GM12878 (cell line): Measurements from ENCODE around the gene LSM7. TPM values are rescaled to one million over a fixed set of nuclear protein-coding genes. Genes with fewer than 3 reads are reported as not detected.

Source experiments
- ATAC-seq: fragments of 200-7000 bp; cut with Tn5 transposase; 3 replicates; pipeline ENCODE4 v1.9.1; 2020; ENCODE audit warnings: mild to moderate bottlenecking, moderate library complexity
- BruUV-seq: library from RNA; stranded (reverse); fragments of 400-500 nt; replicated peaks from 2 replicates; lab custom pipeline; 2021; lab: Mats Ljungman, UMichigan
- CTCF ChIA-PET: fragments of 300-600 bp; sonication (Branson Sonifier 250); formaldehyde crosslinking; extraction: SDS; loops from one replicate; lab custom pipeline; 2021; ENCODE audit warnings: inconsistent platforms; lab: Yijun Ruan, JAX
- POLR2A ChIA-PET: fragments of 350-600 bp; formaldehyde crosslinking; extraction: SDS; loops from one replicate; lab custom pipeline; 2021; ENCODE audit warnings: inconsistent platforms; lab: Charles Lee
- RAD21 ChIA-PET: fragments of 300-600 bp; sonication (Branson Sonifier 250); formaldehyde crosslinking; loops from one replicate; lab custom pipeline; 2023; ENCODE audit warnings: antibody characterized with exemption; ENCODE audit not compliant: unreplicated experiment; lab: Charles Lee
- SMC1A ChIA-PET: fragments of 300-600 bp; sonication (Branson Sonifier 250); formaldehyde crosslinking; loops from one replicate; lab custom pipeline; 2023; ENCODE audit not compliant: unreplicated experiment, uncharacterized antibody; lab: Charles Lee
- DNase-seq: peaks from one replicate; pipeline ENCODE4 v3.0.0-alpha.2; 2011; ENCODE audit warnings: low read depth, low spot score
- FAIRE-seq: peaks from 3 replicates; lab custom pipeline; 2011; peaks lifted over from hg19 to GRCh38; lab: Jason Lieb, UNC
- H2AFZ ChIP-seq: 2 replicates; pipeline ENCODE4 v1.6.0; 2011; ENCODE audit warnings: low read depth, low read length, control low read depth; ENCODE audit not compliant: control insufficient read depth
- H3K27ac ChIP-seq: 2 replicates; pipeline ENCODE4 v1.5.1; 2011; ENCODE audit warnings: control low read depth; ENCODE audit not compliant: control insufficient read depth, insufficient read depth
- H3K27me3 ChIP-seq, 2 experiments: replicated peaks in 1 of 2; 2 replicates each; pipeline versions ENCODE4 v1.6.0 to v1.6.1; 2011; ENCODE audit warnings: low read length in 1 of 2; ENCODE audit not compliant: control insufficient read depth in 2 of 2, insufficient read depth in 2 of 2
- H3K36me3 ChIP-seq, 2 experiments: 2 replicates each; pipeline ENCODE4 v1.5.1; 2011; ENCODE audit warnings: low read length in 1 of 2; ENCODE audit not compliant: control insufficient read depth in 2 of 2, insufficient read depth in 2 of 2
- H3K4me1 ChIP-seq: 2 replicates; pipeline ENCODE4 v1.6.1; 2011; ENCODE audit warnings: mild to moderate bottlenecking, low read length, moderate library complexity, mixed read lengths; ENCODE audit not compliant: control insufficient read depth, insufficient read depth
- H3K4me2 ChIP-seq: 2 replicates; pipeline ENCODE4 v1.6.0; 2011; ENCODE audit warnings: control low read depth; ENCODE audit not compliant: control insufficient read depth, insufficient read depth
- H3K4me3 ChIP-seq: fragments of 200-600 bp; sonication (generic); 2 replicates; pipeline ENCODE4 v1.5.1; 2016
- H3K79me2 ChIP-seq: 2 replicates; pipeline ENCODE4 v1.6.0; 2011; ENCODE audit warnings: low read length; ENCODE audit not compliant: control insufficient read depth, insufficient read depth
- H3K9ac ChIP-seq: 2 replicates; pipeline ENCODE4 v1.8.0; 2011; ENCODE audit warnings: low read length, control low read depth, mixed read lengths; ENCODE audit not compliant: control insufficient read depth, insufficient read depth
- H3K9me3 ChIP-seq: replicated peaks from 3 replicates; pipeline ENCODE4 v1.5.1; 2011; ENCODE audit warnings: mild to moderate bottlenecking, low read length; ENCODE audit not compliant: control insufficient read depth, insufficient read depth
- H4K20me1 ChIP-seq: 2 replicates; pipeline ENCODE4 v1.6.0; 2011; ENCODE audit not compliant: control insufficient read depth, insufficient read depth
- CBFB ChIP-seq: IDR thresholded peaks from 2 replicates; pipeline ENCODE4 v1.6.1; 2016; ENCODE audit warnings: antibody characterized with exemption, low read depth
- EZH2 ChIP-seq: IDR thresholded peaks from 2 replicates; pipeline ENCODE4 v1.6.1; 2012; ENCODE audit warnings: low read depth, mild to moderate bottlenecking, control low read depth, inconsistent platforms, low read length, borderline replicate concordance; ENCODE audit not compliant: control insufficient read depth
- IKZF2 ChIP-seq, 2 experiments: fragments of 450-650 bp; IDR thresholded peaks; 2 replicates each; pipeline ENCODE4 v1.6.1; 2017; ENCODE audit warnings: mild to moderate bottlenecking in 2 of 2, moderate library complexity in 2 of 2
- IRF5 ChIP-seq: fragments of 450-650 bp; IDR thresholded peaks from 2 replicates; pipeline ENCODE4 v1.6.1; 2017; ENCODE audit warnings: borderline replicate concordance
- KDM1A ChIP-seq: fragments of 200-600 bp; sonication (generic); IDR thresholded peaks from 2 replicates; pipeline ENCODE4 v1.6.1; 2016; ENCODE audit warnings: borderline replicate concordance
- MYC ChIP-seq: IDR thresholded peaks from 2 replicates; pipeline ENCODE4 v1.6.1; 2011; ENCODE audit warnings: mild to moderate bottlenecking, low read length, moderate library complexity, inconsistent platforms; ENCODE audit not compliant: insufficient read depth, insufficient replicate concordance, insufficient read length, severe bottlenecking
- NBN ChIP-seq: fragments of 450-650 bp; IDR thresholded peaks from 2 replicates; pipeline ENCODE4 v1.6.1; 2016
- NFIC ChIP-seq: IDR thresholded peaks from 2 replicates; pipeline ENCODE4 v1.6.1; 2012; ENCODE audit warnings: low read depth, mild to moderate bottlenecking, inconsistent platforms, low read length, moderate library complexity
- NR2F1 ChIP-seq: fragments of 450-650 bp; conservative IDR thresholded peaks from 2 replicates; pipeline ENCODE4 v1.6.1; 2017; ENCODE audit warnings: mild to moderate bottlenecking
- PRDM15 ChIP-seq: fragments of 450-650 bp; formaldehyde crosslinking; IDR thresholded peaks from 2 replicates; pipeline ENCODE4 v1.4.0; 2020; ENCODE audit warnings: mild to moderate bottlenecking, moderate library complexity
- RUNX3 ChIP-seq: IDR thresholded peaks from 2 replicates; pipeline ENCODE4 v1.6.1; 2012; ENCODE audit warnings: low read length, inconsistent platforms
- SPI1 ChIP-seq: IDR thresholded peaks from 2 replicates; pipeline ENCODE4 v1.6.1; 2011; ENCODE audit warnings: low read depth, mild to moderate bottlenecking, low read length, moderate library complexity, borderline replicate concordance; ENCODE audit not compliant: insufficient read depth
- USF2 ChIP-seq: IDR thresholded peaks from 2 replicates; pipeline ENCODE4 v1.6.1; 2011; ENCODE audit warnings: low read depth, low read length, improper control_type of control experiment, borderline replicate concordance
- ZBTB4 ChIP-seq: fragments of 450-650 bp; formaldehyde crosslinking; IDR thresholded peaks from 2 replicates; pipeline ENCODE4 v1.4.0; 2022; ENCODE audit warnings: mild to moderate bottlenecking, moderate library complexity
- WGBS: methylation state at CpG from one replicate; pipeline ENCODE4 v1.1.6; 2016; ENCODE audit warnings: low lambda C conversion rate; ENCODE audit not compliant: insufficient replicate concordance, insufficient coverage; ENCODE audit errors: missing lambda C conversion rate; 5-methylcytosine and 5-hydroxymethylcytosine counted together
- in situ Hi-C: fragments of 300-500 bp; cut with MboI; formaldehyde crosslinking; loops from 9 replicates; pipeline ENCODE4 v1.14.3; 2018; ENCODE audit warnings: mixed read lengths
- intact Hi-C: fragments of 100-400 bp; cut with micrococcal nuclease; formaldehyde crosslinking; loops from one replicate; pipeline ENCODE4 v1.14.2; 2022; ENCODE audit not compliant: unreplicated experiment
- polyA plus RNA-seq, 11 experiments: library from polyadenylated mRNA; depleted of rRNA in 4 of 11; unstranded in 6 of 11; stranded (reverse) in 5 of 11; fragments of >200 nt; fragmentation: Nextera tagmentation in 4 of 11; fragmentation: Illumina TruSeq in 1 of 11; extraction: Ambion mirVana in 4 of 11; extraction: Trizol in 1 of 11; gene quantifications; 1 replicate in 1 of 11; 2 replicates in 10 of 11; pipeline versions ENCODE4 v1.2.1 to v1.2.3, GENCODE V29; 2011 to 2016; ENCODE audit warnings: inconsistent platforms in 2 of 11, missing spikeins in 2 of 11, low read depth in 1 of 11
- total RNA-seq, 4 experiments: library from RNA; depleted of rRNA in 3 of 4; stranded (reverse); fragments of >200 nt in 3 of 4; fragmentation: Illumina TruSeq in 1 of 4; extraction: Trizol in 1 of 4; gene quantifications; 2 replicates each; pipeline versions ENCODE4 v1.2.1 to v1.2.3, GENCODE V29; 2013 to 2021

LSM7 gene
- total and polyA plus RNA-seq, 10 of the 15 experiments (the other 5 are each of a cell fraction or from before 2014, with no cell fraction given) = 24.4 to 424 (median 217) TPM

GRCh38 chr19:2353159-2353886 is 24.9 kb upstream of the LSM7 start:
- intact Hi-C loops = no loop called here
- Histone ChIP-seq H3K9ac (no peak overlapping the region), H2AFZ (no peak overlapping the region), H3K27ac (no peak overlapping the region), H3K36me3 (peaks cover 0 to 2% of the 10 kb centered on the region in 2 experiments; a peak in 1 of 4 replicates), H4K20me1 (no peaks in the 10 kb centered on the region), H3K4me3 (no peak overlapping the region), H3K27me3 (no peaks in the 10 kb centered on the region), H3K4me2 (no peak overlapping the region), H3K79me2 (no peaks in the 10 kb centered on the region), H3K9me3 (no peaks in the 10 kb centered on the region; the same call in 2 of the 3 replicates), H3K4me1 (no peaks in the 10 kb centered on the region)
- WGBS = 91% methylated on average over 25 of the region's 45 CpGs
- FAIRE-seq (no peak), DNase-seq (no peak), ATAC-seq (no peak)
- ChIA-PET CTCF (interaction anchor here (1.1 kb wide), 1 partner anchor 27 kb away, joined by 4 read pairs; no protein-coding TSS in a partner anchor), POLR2A (interaction anchor here (0.9 kb wide), 1 partner anchor 103 kb away, joined by 3 read pairs; the partner anchor contains the start of gene LMNB2), RAD21 (no interaction called here), SMC1A (no interaction called here)
- in situ Hi-C loops = no loop called here
- BruUV-seq = no TSS peak
- no peak for TF ChIP-seq NBN
- TF ChIP-seq NR2F1 = no peak
- TF ChIP-seq USF2 = no peak
- no peak for TF ChIP-seq NFIC
- TF ChIP-seq EZH2 = no peak
- no peak for TF ChIP-seq IKZF2 (IDR thresholded peaks at IDR 0.05)
- no peak for TF ChIP-seq PRDM15 (CRISPR knock-in tag)
- TF ChIP-seq KDM1A = no peak
- no peak for TF ChIP-seq RUNX3
- TF ChIP-seq CBFB = no peak
- TF ChIP-seq IRF5 = no peak
- TF ChIP-seq SPI1 = no peak
- no peak for TF ChIP-seq ZBTB4
- TF ChIP-seq MYC = no peak
